ENCODE data around the gene ADAMTS3. TPM values are rescaled to one million over a fixed set of nuclear protein-coding genes. Genes with fewer than 3 reads are reported as not detected.

Gene ADAMTS3
- total and polyA plus RNA-seq, 9 of the 15 experiments (the other 6 are each of a cell fraction or from before 2014, with no cell fraction given): 4.0 to 18.0 (median 12.1) TPM

- H3K27ac ChIP-seq (ENCODE audit: extremely low read depth, low read depth, low read length): no peak overlapping the region
- intact Hi-C loops (cut with micrococcal nuclease): loop anchor here (1.0 to 10.0 kb wide), 5 partner anchors 140 to 928 kb away; partner anchors contain the start of genes ADAMTS3 and ANKRD17
- no peaks in the 10 kb centered on the region for H3K4me1 ChIP-seq (replicated peaks in 1 of 2; ENCODE audit: control insufficient read depth in 2 of 2, insufficient read depth in 2 of 2, low read length in 2 of 2)
- no peaks in the 10 kb centered on the region for H3K79me2 ChIP-seq (ENCODE audit: control insufficient read depth, insufficient read depth, low read length)
- CTCF ChIA-PET (ENCODE audit: low intra/inter-chr PET ratio): interaction anchor here (0.6 to 2.9 kb wide), 4 partner anchors 143 to 692 kb away, joined by 3 to 16 read pairs (median 5); no protein-coding TSS in a partner anchor
- no peak overlapping the region for H2AFZ ChIP-seq (ENCODE audit: low read depth, low read length)
- H3K9me3 ChIP-seq (replicated peaks; ENCODE audit: control insufficient read depth, insufficient read depth, low read depth, low read length): no peaks in the 10 kb centered on the region
- H3K9me1 ChIP-seq (ENCODE audit: control insufficient read depth, insufficient read depth, low read length): no peaks in the 10 kb centered on the region
- no peaks in the 10 kb centered on the region for H3K27me3 ChIP-seq (ENCODE audit: control insufficient read depth in 2 of 2, insufficient read depth in 2 of 2, low read length in 2 of 2)
- DNase-seq (ENCODE audit: extremely low read depth in 1 of 4, low spot score in 3 of 4) (peak in 2 of 4 experiments; percentile 29 to 43), FAIRE-seq (peak; percentile 59), ATAC-seq (peak; percentile 57; the same call in 2 of the 3 replicates)
- in situ Hi-C loops (cut with MboI): no loop called here
- no peak overlapping the region for H3K4me3 ChIP-seq
- no peak overlapping the region for H3K4me2 ChIP-seq (ENCODE audit: insufficient read depth, low read length)
- no peaks in the 10 kb centered on the region for H4K20me1 ChIP-seq (replicated peaks; ENCODE audit: control insufficient read depth, insufficient read depth, low read length)
- peaks cover 3% of the 10 kb centered on the region; the same call in 1 of the 3 replicates for H3K36me3 ChIP-seq (ENCODE audit: control insufficient read depth, insufficient read depth, low read length)
- no TSS peak for BruUV-seq (replicated peaks)
- POLR2A ChIA-PET: interaction anchor here (0.5 kb wide), 1 partner anchor 245 kb away, joined by 4 read pairs; no protein-coding TSS in a partner anchor
- no peak overlapping the region for H3K9ac ChIP-seq (ENCODE audit: insufficient read depth in 1 of 2, low read depth in 2 of 2, low read length in 2 of 2)
- 38% methylated on average over 2 of the region's 2 CpGs for WGBS (ENCODE audit: insufficient coverage, low coverage, missing lambda C conversion rate)
- TF ChIP-seq MAZ (CRISPR knock-in tag; conservative IDR thresholded peaks at IDR 0.05 in 1 of 2, IDR thresholded peaks at IDR 0.05 in 1 of 2) (no peak), SMC3 (conservative IDR thresholded peaks at IDR 0.05; ENCODE audit: insufficient read depth, low read depth, low read length) (peak; percentile 38; the same call in 1 of the 2 replicates), RAD21 (CRISPR knock-in tag; conservative IDR thresholded peaks at IDR 0.05 in 1 of 2, IDR thresholded peaks at IDR 0.05 in 1 of 2) (peak; percentile 69 to 73), ZNF316 (IDR thresholded peaks at IDR 0.05) (0 out of 2 replicates have a peak, but pooled peaks have one; percentile 18), ZNF766 (CRISPR knock-in tag; conservative IDR thresholded peaks at IDR 0.05) (no peak), TGIF2 (CRISPR knock-in tag; IDR thresholded peaks at IDR 0.05) (no peak), ZBTB8A (IDR thresholded peaks at IDR 0.05; ENCODE audit: partially characterized antibody) (no peak), VEZF1 (CRISPR knock-in tag; IDR thresholded peaks at IDR 0.05) (0 out of 2 replicates have a peak, but pooled peaks have one; percentile 11), KLF16 (IDR thresholded peaks at IDR 0.05) (peak; percentile 30; the same call in 1 of the 2 replicates), RBM34 (IDR thresholded peaks at IDR 0.05; ENCODE audit: borderline replicate concordance, insufficient read depth, low read length) (no peak)
- TF ChIP-seq, protein P1, sequence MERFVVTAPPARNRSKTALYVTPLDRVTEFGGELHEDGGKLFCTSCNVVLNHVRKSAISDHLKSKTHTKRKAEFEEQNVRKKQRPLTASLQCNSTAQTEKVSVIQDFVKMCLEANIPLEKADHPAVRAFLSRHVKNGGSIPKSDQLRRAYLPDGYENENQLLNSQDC (CRISPR knock-in tag; IDR thresholded peaks at IDR 0.05): no peak
- TF ChIP-seq, protein P2, sequence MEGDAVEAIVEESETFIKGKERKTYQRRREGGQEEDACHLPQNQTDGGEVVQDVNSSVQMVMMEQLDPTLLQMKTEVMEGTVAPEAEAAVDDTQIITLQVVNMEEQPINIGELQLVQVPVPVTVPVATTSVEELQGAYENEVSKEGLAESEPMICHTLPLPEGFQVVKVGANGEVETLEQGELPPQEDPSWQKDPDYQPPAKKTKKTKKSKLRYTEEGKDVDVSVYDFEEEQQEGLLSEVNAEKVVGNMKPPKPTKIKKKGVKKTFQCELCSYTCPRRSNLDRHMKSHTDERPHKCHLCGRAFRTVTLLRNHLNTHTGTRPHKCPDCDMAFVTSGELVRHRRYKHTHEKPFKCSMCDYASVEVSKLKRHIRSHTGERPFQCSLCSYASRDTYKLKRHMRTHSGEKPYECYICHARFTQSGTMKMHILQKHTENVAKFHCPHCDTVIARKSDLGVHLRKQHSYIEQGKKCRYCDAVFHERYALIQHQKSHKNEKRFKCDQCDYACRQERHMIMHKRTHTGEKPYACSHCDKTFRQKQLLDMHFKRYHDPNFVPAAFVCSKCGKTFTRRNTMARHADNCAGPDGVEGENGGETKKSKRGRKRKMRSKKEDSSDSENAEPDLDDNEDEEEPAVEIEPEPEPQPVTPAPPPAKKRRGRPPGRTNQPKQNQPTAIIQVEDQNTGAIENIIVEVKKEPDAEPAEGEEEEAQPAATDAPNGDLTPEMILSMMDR (IDR thresholded peaks at IDR 0.05 in 2 of 3, conservative IDR thresholded peaks at IDR 0.05 in 1 of 3; ENCODE audit: insufficient read depth in 2 of 3, low read depth in 1 of 3, low read length in 3 of 3): peak; percentile 50 to 70 (median 53); a peak in 4 of 6 replicates
Measured at GRCh38 chr4:72326692-72327632, 242.1 kb downstream of the ADAMTS3 start.

All from K562 (cell line).